GM12873 (cell line): ENCODE measurements around the gene MAGI1.

Experiments used
- CTCF ChIP-seq: IDR thresholded peaks from 2 replicates; pipeline ENCODE4 v1.5.1; 2012; ENCODE audit warnings: low read depth, mild to moderate bottlenecking, moderate library complexity, low read length, control low read depth; ENCODE audit not compliant: insufficient read depth; ENCODE audit errors: missing control alignments

The MAGI1 gene

GRCh38 chr3:65950340-65951326 lies 88.1 kb downstream of the MAGI1 start:
- no peak for TF ChIP-seq CTCF

- no peak for TF ChIP-seq CTCF
Observed at GRCh38 chr3:65948841-65949573, 89.7 kb downstream of the MAGI1 start.

- no peak for TF ChIP-seq CTCF
Observed at GRCh38 chr3:65946438-65946837, 92.3 kb downstream of the MAGI1 start.

- no peak for TF ChIP-seq CTCF
Observed at GRCh38 chr3:65945953-65946352, 92.8 kb downstream of the MAGI1 start.

- no peak for TF ChIP-seq CTCF
Observed at GRCh38 chr3:65945480-65945879, 93.2 kb downstream of the MAGI1 start.

- TF ChIP-seq CTCF = no peak
Observed at GRCh38 chr3:65944252-65944651, 94.5 kb downstream of the MAGI1 start.

GRCh38 chr3:65939801-65940246 lies 98.9 kb downstream of the MAGI1 start:
- no peak for TF ChIP-seq CTCF
